ENCODE data around the gene CCDC7. TPM values are rescaled to one million over a fixed set of nuclear protein-coding genes. Genes with fewer than 3 reads are reported as not detected.

The CCDC7 gene
- total and polyA plus RNA-seq, 2 experiments from 2014 or later, result 2.0 to 10.0 TPM

DNA sequence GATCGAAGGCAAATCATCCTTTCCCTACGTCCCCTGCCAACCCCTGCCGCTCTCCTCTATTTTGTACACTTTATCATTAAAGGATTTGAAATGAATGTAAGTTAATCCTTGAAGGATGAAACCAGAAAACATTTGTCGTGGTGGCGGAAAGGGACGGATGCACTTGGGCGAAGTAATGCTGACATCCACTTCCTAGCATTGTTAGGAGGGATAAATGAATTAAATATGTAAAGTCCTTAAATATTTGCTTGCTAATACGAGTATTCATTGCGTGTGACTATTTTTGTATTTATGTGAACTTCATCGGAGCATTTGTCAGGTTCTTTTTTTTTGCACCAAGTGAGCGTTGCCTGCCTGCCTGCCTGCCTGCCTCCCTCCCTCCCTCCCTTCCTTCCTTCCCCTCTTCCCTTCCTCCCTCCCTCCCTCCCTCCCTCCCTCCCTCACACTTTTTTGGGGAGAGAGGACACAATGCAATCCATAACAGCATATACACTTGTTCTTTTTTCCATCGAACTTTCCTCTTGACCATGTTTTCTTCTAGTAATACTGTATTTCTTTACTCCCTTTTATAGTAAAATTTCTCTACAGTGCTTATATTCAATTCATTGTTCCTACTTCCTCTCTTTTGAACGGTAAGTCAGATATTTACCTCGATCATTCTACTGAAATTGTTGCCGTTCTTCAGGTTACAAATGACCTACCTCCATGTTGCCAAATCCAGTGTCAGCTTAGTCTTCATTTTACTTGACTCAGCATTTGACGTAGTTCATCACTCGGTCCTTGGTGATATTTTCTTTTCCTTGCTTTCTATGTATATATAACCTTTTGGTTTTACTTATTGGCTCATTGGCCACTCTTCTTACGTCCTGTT lies 831 bp downstream of the CCDC7 start:
- Histone ChIP-seq H3K27me3 (no peaks in the 10 kb centered on the region), H4K20me1 (ENCODE audit: insufficient read depth, poor library complexity, severe bottlenecking) (no peaks in the 10 kb centered on the region), H3K79me2 (peaks cover 16% of the 10 kb centered on the region), H3K4me3 (peak overlapping the region; percentile 22), H3K4me1 (ENCODE audit: insufficient read depth) (peaks cover 7% of the 10 kb centered on the region), H3K9me2 (replicated peaks; ENCODE audit: insufficient read depth) (no peaks in the 10 kb centered on the region), H3K36me3 (replicated peaks; ENCODE audit: insufficient read depth, low read depth) (no peaks in the 10 kb centered on the region), H2AFZ (peak overlapping the region; percentile 88), H3K4me2 (peak overlapping the region; percentile 82), H3K9me3 (ENCODE audit: low read depth) (no peaks in the 10 kb centered on the region), H3K27ac (peak overlapping the region; percentile 97)
- 24% methylated on average over 17 of the region's 18 CpGs for WGBS (ENCODE audit: low lambda C conversion rate, missing lambda C conversion rate)
- TF ChIP-seq, protein P1, sequence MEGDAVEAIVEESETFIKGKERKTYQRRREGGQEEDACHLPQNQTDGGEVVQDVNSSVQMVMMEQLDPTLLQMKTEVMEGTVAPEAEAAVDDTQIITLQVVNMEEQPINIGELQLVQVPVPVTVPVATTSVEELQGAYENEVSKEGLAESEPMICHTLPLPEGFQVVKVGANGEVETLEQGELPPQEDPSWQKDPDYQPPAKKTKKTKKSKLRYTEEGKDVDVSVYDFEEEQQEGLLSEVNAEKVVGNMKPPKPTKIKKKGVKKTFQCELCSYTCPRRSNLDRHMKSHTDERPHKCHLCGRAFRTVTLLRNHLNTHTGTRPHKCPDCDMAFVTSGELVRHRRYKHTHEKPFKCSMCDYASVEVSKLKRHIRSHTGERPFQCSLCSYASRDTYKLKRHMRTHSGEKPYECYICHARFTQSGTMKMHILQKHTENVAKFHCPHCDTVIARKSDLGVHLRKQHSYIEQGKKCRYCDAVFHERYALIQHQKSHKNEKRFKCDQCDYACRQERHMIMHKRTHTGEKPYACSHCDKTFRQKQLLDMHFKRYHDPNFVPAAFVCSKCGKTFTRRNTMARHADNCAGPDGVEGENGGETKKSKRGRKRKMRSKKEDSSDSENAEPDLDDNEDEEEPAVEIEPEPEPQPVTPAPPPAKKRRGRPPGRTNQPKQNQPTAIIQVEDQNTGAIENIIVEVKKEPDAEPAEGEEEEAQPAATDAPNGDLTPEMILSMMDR (IDR thresholded peaks at IDR 0.05; ENCODE audit: poor library complexity), result no peak
- TF ChIP-seq EZH2phosphoT487 (IDR thresholded peaks at IDR 0.05; ENCODE audit: low read depth, severe bottlenecking, unreplicated experiment), result no peak
- no peak for TF ChIP-seq EZH2 (IDR thresholded peaks at IDR 0.05; ENCODE audit: borderline replicate concordance)
- peak; percentile 15 for DNase-seq (ENCODE audit: low spot score)

DNA sequence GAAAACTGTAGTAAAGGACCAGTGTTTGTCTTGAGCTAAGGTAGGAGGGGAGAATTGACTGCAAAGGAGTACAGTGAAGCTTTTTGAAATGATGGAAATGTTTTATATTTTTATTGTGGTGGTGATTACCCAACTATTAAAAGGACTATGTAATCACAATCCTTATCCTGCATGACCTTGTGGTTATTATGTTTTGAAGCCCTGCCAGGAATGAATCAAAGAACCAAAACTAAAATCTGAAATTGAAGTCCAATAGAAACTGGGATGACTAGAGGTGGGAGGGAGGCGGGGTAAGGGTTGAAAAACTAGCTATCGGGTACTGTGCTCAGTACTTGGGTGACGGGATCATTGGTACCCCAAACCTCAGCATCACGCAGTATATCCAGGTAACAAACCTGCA lies 8.2 kb downstream of the CCDC7 start:
- no peaks in the 10 kb centered on the region for H3K4me1 ChIP-seq (ENCODE audit: insufficient read depth)
- no peaks in the 10 kb centered on the region for H3K9me2 ChIP-seq (replicated peaks; ENCODE audit: insufficient read depth)
- DNase-seq (ENCODE audit: low spot score), result no peak
- no peaks in the 10 kb centered on the region for H4K20me1 ChIP-seq (ENCODE audit: insufficient read depth, poor library complexity, severe bottlenecking)
- H3K79me2 ChIP-seq, result no peaks in the 10 kb centered on the region
- TF ChIP-seq EZH2 (IDR thresholded peaks at IDR 0.05; ENCODE audit: borderline replicate concordance), result no peak
- TF ChIP-seq EZH2phosphoT487 (IDR thresholded peaks at IDR 0.05; ENCODE audit: low read depth, severe bottlenecking, unreplicated experiment), result no peak
- TF ChIP-seq, protein P1 (IDR thresholded peaks at IDR 0.05; ENCODE audit: poor library complexity), result no peak
- WGBS (ENCODE audit: low lambda C conversion rate, missing lambda C conversion rate), result 100% methylated on average over 4 of the region's 4 CpGs
- H3K9me3 ChIP-seq (ENCODE audit: low read depth), result no peaks in the 10 kb centered on the region
- H3K27ac ChIP-seq, result no peak overlapping the region
- H3K4me3 ChIP-seq, result no peak overlapping the region
- no peaks in the 10 kb centered on the region for H3K36me3 ChIP-seq (replicated peaks; ENCODE audit: insufficient read depth, low read depth)
- H3K4me2 ChIP-seq, result no peak overlapping the region
- no peaks in the 10 kb centered on the region for H3K27me3 ChIP-seq
- no peak overlapping the region for H2AFZ ChIP-seq

DNA sequence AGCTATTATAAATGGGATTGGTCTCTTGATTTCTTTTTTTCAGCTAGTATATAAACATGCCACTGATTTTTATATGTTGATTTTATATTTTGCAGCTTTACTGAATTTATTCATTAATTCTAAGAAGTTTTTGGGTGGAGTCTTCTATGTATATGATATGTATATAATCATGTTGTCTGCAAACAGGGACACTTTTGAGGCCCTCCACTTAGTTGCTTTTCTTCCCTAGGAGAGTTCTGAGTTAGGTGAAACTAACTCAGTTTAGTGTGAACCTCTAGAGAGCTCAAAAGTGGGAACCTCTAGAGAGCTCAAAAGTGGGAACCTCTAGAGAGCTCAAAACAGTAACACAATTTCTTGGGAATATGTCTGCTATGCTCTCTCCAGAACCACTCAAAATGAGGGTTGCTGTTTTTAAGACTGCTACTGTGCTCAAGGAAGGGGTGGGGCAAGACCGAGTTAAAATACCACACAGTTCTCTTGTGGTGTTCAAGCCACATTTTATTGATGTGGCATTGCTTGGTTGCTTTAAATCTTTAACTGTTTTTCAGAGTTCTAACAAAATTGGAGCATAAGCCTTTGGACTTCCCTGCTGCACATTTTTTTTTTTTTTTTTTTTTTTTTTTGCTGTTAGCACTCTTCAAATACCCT lies 13.2 kb downstream of the CCDC7 start:
- no peak overlapping the region for H3K4me2 ChIP-seq
- no peak for DNase-seq (ENCODE audit: low spot score)
- no peaks in the 10 kb centered on the region for H3K4me1 ChIP-seq (ENCODE audit: insufficient read depth)
- H3K27me3 ChIP-seq, result no peaks in the 10 kb centered on the region
- H4K20me1 ChIP-seq (ENCODE audit: insufficient read depth, poor library complexity, severe bottlenecking), result no peaks in the 10 kb centered on the region
- H3K27ac ChIP-seq, result no peak overlapping the region
- WGBS (ENCODE audit: low lambda C conversion rate, missing lambda C conversion rate), result 89% methylated on average over 1 of the region's 1 CpG
- no peak overlapping the region for H3K4me3 ChIP-seq
- no peaks in the 10 kb centered on the region for H3K9me3 ChIP-seq (ENCODE audit: low read depth)
- H3K79me2 ChIP-seq, result no peaks in the 10 kb centered on the region
- H3K36me3 ChIP-seq (replicated peaks; ENCODE audit: insufficient read depth, low read depth), result no peaks in the 10 kb centered on the region
- H3K9me2 ChIP-seq (replicated peaks; ENCODE audit: insufficient read depth), result no peaks in the 10 kb centered on the region
- TF ChIP-seq, protein P1 (IDR thresholded peaks at IDR 0.05; ENCODE audit: poor library complexity), result no peak
- TF ChIP-seq EZH2 (IDR thresholded peaks at IDR 0.05; ENCODE audit: borderline replicate concordance), result no peak
- no peak for TF ChIP-seq EZH2phosphoT487 (IDR thresholded peaks at IDR 0.05; ENCODE audit: low read depth, severe bottlenecking, unreplicated experiment)
- H2AFZ ChIP-seq, result no peak overlapping the region
